Left colon (tissue), 2 donors: ENCODE results near the gene SLC17A9. TPM values are rescaled to one million over a fixed set of nuclear protein-coding genes. Genes with fewer than 3 reads are reported as not detected.
"Not testable (repeated sequence)": the region's sequence is repeated elsewhere in the genome, so short reads cannot be mapped to it uniquely, and the experiment has no call there.

Source experiments
- ATAC-seq: fragments of 200-7000 bp; cut with Tn5 transposase; one replicate; pipeline ENCODE4 v1.9.1; 2020; ENCODE audit warnings: mild to moderate bottlenecking, moderate library complexity
- DNase-seq, 2 donors: peaks; one replicate each; pipeline ENCODE4 v3.0.0-alpha.2; 2020
- intact Hi-C, 2 donors: fragments of 100-400 bp; cut with DNase I in 1 of 2; cut with micrococcal nuclease in 1 of 2; formaldehyde crosslinking; loops; one replicate each; pipeline versions ENCODE4 v1.11.2 to v1.14.0; 2022; cut with DNase I, micrococcal nuclease
- total RNA-seq, 2 donors: library from RNA; stranded (reverse); fragmentation: NEBNext Ultra II Directional; extraction: Animal tissue kit (Norgen Biotek cat#: 25700); gene quantifications; one replicate each; pipeline ENCODE4 v1.2.1, GENCODE V29; 2021
- donor health status: DM: no; HTN: no; CAD: no.
- donor health status: DM: yes; HTN: yes; CAD: no.

Gene SLC17A9
- total RNA-seq, 2 donors from 2014 or later, result 17.7 to 28.1 TPM

- ATAC-seq (no peak), DNase-seq (no peak)
- intact Hi-C loops, result no loop called here
Observed at GRCh38 chr20:62951143-62951895, 1.2 kb upstream of the SLC17A9 start.

- no peak for ATAC-seq
- intact Hi-C loops, result no loop called here
- DNase-seq, result no peak
Observed at GRCh38 chr20:62951896-62952372, 575 bp upstream of the SLC17A9 start.

GRCh38 chr20:62952968-62953838 is 694 bp downstream of the SLC17A9 start:
- peak; percentile 43 to 45 for DNase-seq
- ATAC-seq, result peak; percentile 8
- intact Hi-C loops, result no loop called here

- intact Hi-C loops, result no loop called here
Observed at GRCh38 chr20:62953839-62954703, 1.6 kb downstream of the SLC17A9 start.

GRCh38 chr20:62955519-62956386 is 3.2 kb downstream of the SLC17A9 start:
- DNase-seq (peak; percentile 44 to 56), ATAC-seq (peak; percentile 42)
- intact Hi-C loops, result no loop called here

More at GRCh38 chr20:62953839-62954703, 1.6 kb downstream of the SLC17A9 start:
- DNase-seq (peak; percentile 82 to 85), ATAC-seq (peak; percentile 58)

- no peak for ATAC-seq
- DNase-seq, result no peak
- intact Hi-C loops, result no loop called here
Observed at GRCh38 chr20:62956387-62957135, 4.1 kb downstream of the SLC17A9 start.

- DNase-seq (no peak), ATAC-seq (no peak)
- intact Hi-C loops, result no loop called here
Observed at GRCh38 chr20:62957136-62958117, 4.9 kb downstream of the SLC17A9 start.

- DNase-seq (no peak), ATAC-seq (no peak)
- intact Hi-C loops, result no loop called here
Observed at GRCh38 chr20:62958388-62959100, 6.0 kb downstream of the SLC17A9 start.

GRCh38 chr20:62959101-62959971 is 6.8 kb downstream of the SLC17A9 start:
- intact Hi-C loops, result no loop called here
- DNase-seq, result no peak
- no peak for ATAC-seq

- ATAC-seq, result no peak
- intact Hi-C loops, result no loop called here
- no peak for DNase-seq
Observed at GRCh38 chr20:62959998-62960436, 7.5 kb downstream of the SLC17A9 start.

GRCh38 chr20:62960446-62961309 is 8.2 kb downstream of the SLC17A9 start:
- intact Hi-C loops, DNase-seq, ATAC-seq: not testable (repeated sequence)

- ATAC-seq, result no peak
- no peak for DNase-seq
- intact Hi-C loops, result no loop called here
Observed at GRCh38 chr20:62961310-62961783, 8.8 kb downstream of the SLC17A9 start.

- intact Hi-C loops, result no loop called here
- no peak for ATAC-seq
- no peak for DNase-seq
Observed at GRCh38 chr20:62961799-62962198, 9.3 kb downstream of the SLC17A9 start.
